Endothelial cell (in vitro differentiated cells): ENCODE results near the gene CXCL6. TPM values are rescaled to one million over a fixed set of nuclear protein-coding genes. Genes with fewer than 3 reads are reported as not detected.

Source experiments
- DNase-seq: peaks from one replicate; pipeline ENCODE4 v3.0.0; 2021; ENCODE audit warnings: low spot score
- H3K27ac Mint-ChIP-seq: one replicate; pipeline ENCODE4 v1.8.0; 2021; ENCODE audit warnings: mixed read lengths, inconsistent platforms; ENCODE audit not compliant: unreplicated experiment
- H3K27me3 Mint-ChIP-seq: one replicate; pipeline ENCODE4 v1.8.0; 2021; ENCODE audit warnings: mild to moderate bottlenecking, moderate library complexity, mixed read lengths, inconsistent platforms; ENCODE audit not compliant: unreplicated experiment
- H3K36me3 Mint-ChIP-seq: one replicate; pipeline ENCODE4 v1.8.0; 2021; ENCODE audit warnings: mild to moderate bottlenecking, low read depth, mixed read lengths, inconsistent platforms; ENCODE audit not compliant: unreplicated experiment
- H3K4me1 Mint-ChIP-seq: one replicate; pipeline ENCODE4 v1.8.0; 2021; ENCODE audit warnings: mild to moderate bottlenecking, mixed read lengths, inconsistent platforms; ENCODE audit not compliant: unreplicated experiment
- H3K4me3 Mint-ChIP-seq: one replicate; pipeline ENCODE4 v1.8.0; 2021; ENCODE audit warnings: mild to moderate bottlenecking, mixed read lengths, inconsistent platforms; ENCODE audit not compliant: unreplicated experiment
- H3K9me3 Mint-ChIP-seq: one replicate; pipeline ENCODE4 v1.8.0; 2021; ENCODE audit warnings: mixed read lengths, inconsistent platforms; ENCODE audit not compliant: unreplicated experiment
- total RNA-seq: library from RNA; stranded (reverse); fragmentation: NEBNext Ultra II Directional; extraction: Animal tissue kit (Norgen Biotek cat#: 25700); gene quantifications from one replicate; pipeline ENCODE4 v1.2.1, GENCODE V29; 2021; ENCODE audit not compliant: unreplicated experiment
- TF ChIP-seq, protein P1 (sequence below): fragments of 200-600 bp; sonication (generic); IDR thresholded peaks from one replicate; pipeline ENCODE4 v1.5.0; 2021; ENCODE audit warnings: antibody characterized with exemption; ENCODE audit not compliant: unreplicated experiment

CXCL6 gene
- total RNA-seq, 1 donor from 2014 or later, result 0.15 TPM

DNA sequence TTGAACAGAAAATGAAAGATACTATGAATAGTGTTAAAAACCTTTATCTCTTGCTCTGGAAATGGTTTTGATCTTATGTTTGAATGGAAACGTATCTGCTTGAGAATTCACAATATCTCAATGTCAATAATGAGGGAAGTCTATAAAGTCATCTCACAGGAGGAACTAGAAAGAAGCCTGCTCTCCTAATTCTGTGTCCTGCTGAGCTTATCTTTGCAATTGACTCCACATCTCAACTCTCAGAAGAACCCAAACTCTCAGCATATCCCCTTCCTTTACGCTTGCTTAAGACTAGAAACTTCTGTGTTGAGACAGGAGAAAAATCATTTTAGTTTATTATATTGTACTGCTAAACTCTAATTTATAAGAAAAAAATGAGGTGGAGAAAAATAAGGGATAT is 8.3 kb downstream of the CXCL6 start:
- TF ChIP-seq, protein P1, sequence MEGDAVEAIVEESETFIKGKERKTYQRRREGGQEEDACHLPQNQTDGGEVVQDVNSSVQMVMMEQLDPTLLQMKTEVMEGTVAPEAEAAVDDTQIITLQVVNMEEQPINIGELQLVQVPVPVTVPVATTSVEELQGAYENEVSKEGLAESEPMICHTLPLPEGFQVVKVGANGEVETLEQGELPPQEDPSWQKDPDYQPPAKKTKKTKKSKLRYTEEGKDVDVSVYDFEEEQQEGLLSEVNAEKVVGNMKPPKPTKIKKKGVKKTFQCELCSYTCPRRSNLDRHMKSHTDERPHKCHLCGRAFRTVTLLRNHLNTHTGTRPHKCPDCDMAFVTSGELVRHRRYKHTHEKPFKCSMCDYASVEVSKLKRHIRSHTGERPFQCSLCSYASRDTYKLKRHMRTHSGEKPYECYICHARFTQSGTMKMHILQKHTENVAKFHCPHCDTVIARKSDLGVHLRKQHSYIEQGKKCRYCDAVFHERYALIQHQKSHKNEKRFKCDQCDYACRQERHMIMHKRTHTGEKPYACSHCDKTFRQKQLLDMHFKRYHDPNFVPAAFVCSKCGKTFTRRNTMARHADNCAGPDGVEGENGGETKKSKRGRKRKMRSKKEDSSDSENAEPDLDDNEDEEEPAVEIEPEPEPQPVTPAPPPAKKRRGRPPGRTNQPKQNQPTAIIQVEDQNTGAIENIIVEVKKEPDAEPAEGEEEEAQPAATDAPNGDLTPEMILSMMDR, result no peak
- Mint-ChIP-seq H3K27ac (no peak overlapping the region), H3K4me3 (no peak overlapping the region), H3K27me3 (no peaks in the 10 kb centered on the region), H3K9me3 (no peaks in the 10 kb centered on the region), H3K4me1 (no peaks in the 10 kb centered on the region), H3K36me3 (no peaks in the 10 kb centered on the region)
- no peak for DNase-seq

DNA sequence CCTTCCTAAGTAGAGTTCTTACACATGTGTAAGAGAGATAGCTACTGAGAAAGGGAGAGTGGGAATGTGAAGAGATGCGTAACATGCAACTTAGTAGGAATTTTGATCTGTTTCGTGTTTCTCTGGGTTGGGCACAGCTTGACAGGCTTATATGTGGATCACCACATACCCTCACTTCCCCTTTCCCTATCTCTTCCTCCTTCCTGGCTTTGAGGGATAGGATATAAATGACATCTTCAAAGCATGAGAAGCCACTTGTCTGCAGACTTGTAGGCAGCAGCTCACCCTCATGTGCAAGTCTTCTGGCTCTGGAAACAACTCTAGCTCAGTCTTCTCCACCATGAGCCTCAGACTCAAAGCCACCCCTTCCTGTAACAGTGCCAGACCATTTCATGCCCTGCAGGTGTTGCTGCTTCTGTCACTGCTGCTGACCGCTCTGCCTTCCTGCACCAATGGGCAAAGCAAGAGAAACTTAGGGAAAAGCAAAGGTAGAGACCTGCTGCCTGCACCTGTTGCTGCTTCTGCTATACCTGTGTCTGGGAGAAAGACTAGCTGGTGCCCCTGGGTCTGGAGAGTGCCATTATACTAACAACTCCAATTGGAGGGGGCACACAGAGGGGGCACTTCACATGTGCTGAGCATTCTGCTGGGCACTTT is 11.2 kb downstream of the CXCL6 start:
- Mint-ChIP-seq H3K27me3 (no peaks in the 10 kb centered on the region), H3K9me3 (no peaks in the 10 kb centered on the region), H3K4me1 (no peaks in the 10 kb centered on the region), H3K27ac (no peak overlapping the region), H3K4me3 (no peak overlapping the region), H3K36me3 (no peaks in the 10 kb centered on the region)
- TF ChIP-seq, protein P1, result no peak
- DNase-seq, result no peak

DNA sequence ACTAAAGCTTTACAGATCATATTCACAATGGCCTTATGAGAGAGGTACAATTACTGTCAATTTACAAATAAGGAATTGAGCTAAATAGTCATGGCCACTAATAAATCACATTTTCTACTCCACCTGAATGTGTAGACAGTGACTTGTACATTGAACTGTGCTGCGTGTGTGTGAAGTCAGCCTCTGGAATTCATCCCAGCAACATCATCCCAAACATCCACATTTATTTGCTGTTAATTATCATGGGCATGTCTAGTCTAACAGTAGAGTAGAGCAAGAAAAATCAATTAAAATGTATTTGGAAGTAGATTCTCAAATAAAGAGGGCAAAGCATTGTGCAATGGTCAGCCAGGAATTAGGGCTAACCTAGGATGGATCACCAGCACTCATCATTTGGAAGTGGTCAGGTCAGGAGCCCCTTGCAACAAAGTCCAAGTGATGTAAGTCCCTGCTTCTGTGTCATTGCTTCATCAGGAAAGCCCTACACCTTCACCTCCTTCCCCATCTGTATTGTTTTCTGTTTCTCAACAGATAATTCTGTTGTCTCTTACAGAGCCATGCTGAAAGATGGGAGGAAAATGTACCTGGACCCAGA is 11.8 kb downstream of the CXCL6 start:
- no peaks in the 10 kb centered on the region for H3K4me1 Mint-ChIP-seq
- no peaks in the 10 kb centered on the region for H3K36me3 Mint-ChIP-seq
- no peak overlapping the region for H3K4me3 Mint-ChIP-seq
- H3K9me3 Mint-ChIP-seq, result no peaks in the 10 kb centered on the region
- no peak for DNase-seq
- H3K27ac Mint-ChIP-seq, result no peak overlapping the region
- TF ChIP-seq, protein P1, result no peak
- H3K27me3 Mint-ChIP-seq, result no peaks in the 10 kb centered on the region

DNA sequence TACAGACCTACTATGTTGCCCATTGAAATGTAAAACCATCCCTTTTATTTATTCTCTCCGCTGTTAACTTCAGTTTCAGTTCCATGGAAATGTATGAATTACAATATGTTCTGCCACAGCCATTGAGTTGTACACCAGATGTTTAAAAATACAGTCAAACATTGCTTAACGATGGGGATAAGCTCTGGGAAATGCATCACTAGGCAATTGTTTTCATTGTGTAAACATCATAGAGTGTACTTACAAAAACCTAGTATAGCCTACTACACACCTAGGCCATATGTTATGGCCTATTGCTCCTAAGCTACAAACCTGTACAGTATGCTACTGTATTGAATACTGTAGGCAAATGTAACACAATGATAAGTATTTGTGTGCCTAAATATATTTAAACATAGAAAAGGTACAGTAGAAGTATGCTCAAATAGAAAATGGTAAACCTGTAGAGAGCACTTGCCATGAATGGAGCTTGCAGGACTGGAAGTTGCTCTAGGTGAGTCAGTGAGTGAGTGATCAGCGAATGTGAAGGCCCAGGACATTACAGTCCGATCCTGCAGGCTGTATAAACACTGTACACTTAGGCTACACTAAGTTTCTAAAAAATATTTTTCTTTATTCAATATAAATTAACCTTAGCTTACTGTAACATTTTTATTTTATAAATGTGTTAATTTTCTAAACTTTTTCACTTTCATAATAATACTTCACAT is 13.9 kb downstream of the CXCL6 start:
- TF ChIP-seq, protein P1, result no peak
- no peak overlapping the region for H3K27ac Mint-ChIP-seq
- peaks cover 3% of the 10 kb centered on the region for H3K4me1 Mint-ChIP-seq
- H3K9me3 Mint-ChIP-seq, result no peaks in the 10 kb centered on the region
- no peak for DNase-seq
- H3K36me3 Mint-ChIP-seq, result no peaks in the 10 kb centered on the region
- H3K4me3 Mint-ChIP-seq, result no peak overlapping the region
- H3K27me3 Mint-ChIP-seq, result no peaks in the 10 kb centered on the region

DNA sequence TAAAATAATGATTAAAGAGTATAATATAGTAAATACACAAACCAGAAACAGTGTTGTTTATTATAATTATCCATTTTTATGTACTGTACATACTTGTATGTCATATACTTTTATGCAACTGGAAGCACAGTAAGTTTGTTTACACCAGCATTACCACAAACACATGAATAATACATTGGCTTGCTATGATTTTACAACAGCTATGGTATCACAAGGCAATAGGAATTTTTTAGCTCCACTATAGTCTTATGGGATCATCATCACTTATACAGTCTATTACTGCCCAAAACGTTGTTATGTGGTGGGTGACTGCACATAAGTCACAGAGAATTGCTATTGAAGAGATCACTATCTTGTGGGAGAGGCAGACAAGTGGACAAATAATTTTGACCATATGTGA is 14.8 kb downstream of the CXCL6 start:
- Mint-ChIP-seq H3K4me1 (peaks cover 6% of the 10 kb centered on the region), H3K4me3 (no peak overlapping the region), H3K9me3 (no peaks in the 10 kb centered on the region), H3K27me3 (no peaks in the 10 kb centered on the region), H3K36me3 (no peaks in the 10 kb centered on the region), H3K27ac (no peak overlapping the region)
- TF ChIP-seq, protein P1, result no peak
- DNase-seq, result no peak
